GM12891 (cell line): ENCODE measurements around the gene RAB7B.

ENCODE experiments used
- PAX5 ChIP-seq: IDR thresholded peaks from 2 replicates; pipeline ENCODE4 v1.6.1; 2011; ENCODE audit warnings: low read length, moderate library complexity, mild to moderate bottlenecking; ENCODE audit not compliant: insufficient read depth, severe bottlenecking
- POLR2A ChIP-seq: IDR thresholded peaks from 2 replicates; pipeline ENCODE4 v1.6.1; 2011; ENCODE audit warnings: low read depth, low read length, control low read depth
- POLR2AphosphoS5 ChIP-seq: IDR thresholded peaks from 2 replicates; pipeline ENCODE4 v1.6.1; 2011; ENCODE audit warnings: low read depth, low read length, control low read depth
- TAF1 ChIP-seq: IDR thresholded peaks from 2 replicates; pipeline ENCODE4 v1.6.1; 2011; ENCODE audit warnings: low read depth, low read length, control low read depth

DNA sequence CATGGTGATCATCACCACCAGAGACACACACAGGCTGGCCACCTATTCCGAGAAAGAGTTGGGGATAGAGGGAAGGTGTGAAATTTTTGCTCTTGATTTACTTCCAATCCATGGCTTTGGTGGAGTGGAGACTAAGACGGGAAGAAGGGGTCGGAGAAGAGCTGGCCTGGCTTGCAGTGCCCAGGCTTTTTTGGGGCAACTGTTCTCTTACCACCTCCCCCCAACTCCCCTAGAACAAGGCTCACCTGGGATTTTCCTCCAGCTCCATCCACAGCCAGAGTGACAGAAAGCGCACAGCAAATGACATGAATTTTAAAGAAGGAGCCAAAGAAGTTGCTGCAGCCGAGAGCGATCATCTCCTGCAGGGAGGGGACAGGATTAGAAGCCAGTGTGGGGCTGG, 75.9 kb downstream of the RAB7B start:
- TF ChIP-seq PAX5 (no peak), POLR2A (no peak), POLR2AphosphoS5 (no peak), TAF1 (no peak)
